Measurements from ENCODE around the gene GRM1. TPM values are rescaled to one million over a fixed set of nuclear protein-coding genes. Genes with fewer than 3 reads are reported as not detected.

Gene GRM1
- 6.7 TPM for total RNA-seq
- long read RNA-seq, partial matches to known transcripts: 23 of 25 reads
- long read RNA-seq, other reads (novel, unspliced or antisense): 2 of 25 reads

GRCh38 chr6:146028851-146029572, at the start of gene GRM1:
Gene GRM1, plus strand, starts transcription at chr6:146029062. Its CDS starts 456 bp downstream, at chr6:146029518.
- H3K9me3 ChIP-seq (replicated peaks): no peaks in the 10 kb centered on the region
- H3K36me3 ChIP-seq: no peaks in the 10 kb centered on the region
- H3K27me3 ChIP-seq (ENCODE audit: low read depth): peaks cover 78% of the 10 kb centered on the region
- peaks cover 5% of the 10 kb centered on the region for H3K4me1 ChIP-seq
- no peak within 1 kb of the TSS for H3K27ac ChIP-seq (replicated peaks)
- peak within 1 kb of the TSS; percentile 36 for H3K4me3 ChIP-seq
- no peak for TF ChIP-seq CTCF (IDR thresholded peaks at IDR 0.05; ENCODE audit: borderline replicate concordance)
- no peak for DNase-seq
- intact Hi-C loops (cut with micrococcal nuclease): no loop called here

GRCh38 chr6:146009338-146009737, 19.5 kb upstream of the GRM1 start:
- no peak for DNase-seq
- intact Hi-C loops (cut with micrococcal nuclease): no loop called here
- Histone ChIP-seq H3K4me1 (no peaks in the 10 kb centered on the region), H3K9me3 (replicated peaks) (peaks cover 33% of the 10 kb centered on the region), H3K27me3 (ENCODE audit: low read depth) (no peaks in the 10 kb centered on the region), H3K36me3 (no peaks in the 10 kb centered on the region), H3K4me3 (no peak overlapping the region), H3K27ac (replicated peaks) (no peak overlapping the region)
- no peak for TF ChIP-seq CTCF (IDR thresholded peaks at IDR 0.05; ENCODE audit: borderline replicate concordance)

GRCh38 chr6:146014233-146014632, 14.6 kb upstream of the GRM1 start:
- H3K27me3 ChIP-seq (ENCODE audit: low read depth): no peaks in the 10 kb centered on the region
- no peak overlapping the region for H3K4me3 ChIP-seq
- intact Hi-C loops (cut with micrococcal nuclease): no loop called here
- TF ChIP-seq CTCF (IDR thresholded peaks at IDR 0.05; ENCODE audit: borderline replicate concordance): no peak
- peaks cover 20% of the 10 kb centered on the region for H3K9me3 ChIP-seq (replicated peaks)
- no peak overlapping the region for H3K27ac ChIP-seq (replicated peaks)
- no peak for DNase-seq
- no peaks in the 10 kb centered on the region for H3K4me1 ChIP-seq
- no peaks in the 10 kb centered on the region for H3K36me3 ChIP-seq

- no peaks in the 10 kb centered on the region for H3K36me3 ChIP-seq
- TF ChIP-seq CTCF (IDR thresholded peaks at IDR 0.05; ENCODE audit: borderline replicate concordance): no peak
Observed at GRCh38 chr6:146017672-146018071, 11.2 kb upstream of the GRM1 start.

GRCh38 chr6:146026873-146027272, 2.0 kb upstream of the GRM1 start:
- no peak for TF ChIP-seq CTCF (IDR thresholded peaks at IDR 0.05; ENCODE audit: borderline replicate concordance)
- intact Hi-C loops (cut with micrococcal nuclease): no loop called here
- H3K4me3 ChIP-seq: no peak overlapping the region
- H3K36me3 ChIP-seq: no peaks in the 10 kb centered on the region
- H3K4me1 ChIP-seq: peaks cover 5% of the 10 kb centered on the region
- H3K27ac ChIP-seq (replicated peaks): no peak overlapping the region
- DNase-seq: no peak
- no peaks in the 10 kb centered on the region for H3K9me3 ChIP-seq (replicated peaks)
- H3K27me3 ChIP-seq (ENCODE audit: low read depth): peaks cover 71% of the 10 kb centered on the region

More at GRCh38 chr6:146017672-146018071, 11.2 kb upstream of the GRM1 start:
- H3K9me3 ChIP-seq (replicated peaks): no peaks in the 10 kb centered on the region
- no peak for DNase-seq
- no peaks in the 10 kb centered on the region for H3K27me3 ChIP-seq (ENCODE audit: low read depth)
- intact Hi-C loops (cut with micrococcal nuclease): no loop called here
- H3K27ac ChIP-seq (replicated peaks): no peak overlapping the region
- no peaks in the 10 kb centered on the region for H3K4me1 ChIP-seq
- no peak overlapping the region for H3K4me3 ChIP-seq
